Activated CD4-positive, CD25-positive, alpha-beta regulatory T cell treated with anti-CD3 and anti-CD28 coated beads, Interleukin-2, amount 50 U/mL, for 72 hours (primary cell): ENCODE results near the gene C6orf136.
"Not testable (repeated sequence)": the region's sequence is repeated elsewhere in the genome, so short reads cannot be mapped to it uniquely, and the experiment has no call there.

Experiments
- DNase-seq: peaks from one replicate; pipeline ENCODE4 v3.0.0; 2021

The C6orf136 gene

DNA sequence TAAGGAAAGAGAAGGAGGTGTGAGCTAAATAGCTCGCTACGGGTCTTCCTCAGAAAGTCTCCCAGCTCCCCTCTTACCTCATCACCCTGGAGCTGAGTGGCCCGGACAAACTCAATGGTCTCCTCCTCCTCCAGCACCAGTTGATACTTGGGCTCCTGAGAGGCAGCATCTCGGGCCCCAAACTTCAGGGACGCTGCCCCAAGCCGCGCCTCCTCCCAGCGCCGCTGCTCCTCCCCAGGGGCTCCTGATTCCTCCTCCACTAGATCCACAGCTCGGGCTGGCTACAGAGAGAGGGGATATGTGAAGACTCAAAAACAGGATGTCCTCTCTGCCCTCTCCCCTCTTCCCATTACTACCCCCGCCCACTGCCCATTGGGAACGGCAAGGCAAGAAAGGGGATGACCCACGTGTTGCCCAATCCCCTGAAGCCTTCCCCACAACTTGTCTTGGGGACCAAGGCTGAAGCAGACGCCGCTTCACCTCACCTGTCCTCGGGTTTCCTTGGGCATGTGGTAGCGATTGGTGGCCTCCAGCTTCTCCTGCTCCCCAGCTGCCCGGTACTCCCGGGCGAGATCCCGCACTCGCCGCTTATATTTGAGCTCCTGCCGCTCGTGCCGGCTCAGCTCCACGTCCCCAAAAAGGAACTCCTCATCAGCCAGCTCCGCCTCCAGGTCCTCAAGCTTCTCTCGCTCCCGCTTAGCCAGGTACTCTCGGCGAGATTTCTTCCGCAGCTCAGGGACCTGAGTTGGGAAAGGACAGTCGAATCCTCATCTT, 18.2 kb downstream of the C6orf136 start:
- no peak for DNase-seq

DNA sequence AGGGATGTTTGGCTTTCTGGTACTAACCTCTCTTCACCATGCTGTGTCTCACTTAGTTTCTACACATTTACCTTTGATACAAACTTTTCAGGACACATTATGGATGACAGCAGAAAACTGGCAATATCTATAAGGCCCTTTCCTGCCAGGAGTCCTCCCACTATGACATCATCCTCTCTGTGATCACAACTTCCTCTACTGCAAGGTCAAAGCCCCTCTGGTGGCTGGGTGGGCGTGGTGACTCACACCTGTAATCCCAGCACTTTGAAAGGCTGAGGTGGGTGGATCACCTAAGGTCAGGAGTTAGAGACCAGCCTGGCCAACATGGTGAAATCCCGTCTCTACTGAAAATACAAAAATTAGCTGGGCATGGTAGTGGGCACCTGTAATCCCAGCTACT, 19.4 kb downstream of the C6orf136 start:
- not testable (repeated sequence) for DNase-seq

DNA sequence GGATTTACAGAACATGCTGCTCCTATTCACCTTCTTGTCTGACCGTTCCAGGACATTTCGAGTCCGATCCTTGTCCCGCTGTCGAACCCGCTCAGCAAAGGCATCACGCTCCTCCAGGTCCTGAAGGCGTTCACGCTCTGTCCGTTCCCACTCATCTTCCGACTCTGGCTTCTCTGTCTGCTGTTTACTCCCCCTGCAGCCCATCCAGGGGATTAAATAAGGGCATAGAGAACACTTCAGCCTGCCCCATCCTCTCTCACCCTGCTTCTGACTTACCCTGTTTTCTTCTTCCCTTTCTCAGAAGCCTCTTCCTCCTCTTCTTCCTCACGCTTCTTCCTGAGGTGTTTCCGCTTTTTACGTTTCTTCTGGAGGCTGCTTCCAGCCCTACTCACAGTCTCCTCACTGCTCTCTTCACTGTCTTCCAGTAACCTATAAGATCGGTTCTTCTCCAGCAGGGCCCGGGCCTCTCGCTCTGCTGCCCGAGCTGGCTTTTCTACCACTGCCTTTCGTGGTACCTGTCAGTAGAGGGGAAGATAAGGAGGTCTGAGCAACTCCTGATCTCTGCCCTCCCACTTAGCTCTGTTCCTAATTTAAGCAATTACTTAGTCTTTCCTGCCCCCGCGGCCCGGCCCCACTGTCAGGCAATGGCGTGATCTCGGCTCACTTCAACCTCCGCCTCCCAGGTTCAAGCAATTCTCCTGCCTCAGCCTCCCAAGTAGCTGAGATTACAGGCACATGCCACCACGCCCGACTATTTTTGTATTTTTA, 24.0 kb downstream of the C6orf136 start:
- no peak for DNase-seq

DNA sequence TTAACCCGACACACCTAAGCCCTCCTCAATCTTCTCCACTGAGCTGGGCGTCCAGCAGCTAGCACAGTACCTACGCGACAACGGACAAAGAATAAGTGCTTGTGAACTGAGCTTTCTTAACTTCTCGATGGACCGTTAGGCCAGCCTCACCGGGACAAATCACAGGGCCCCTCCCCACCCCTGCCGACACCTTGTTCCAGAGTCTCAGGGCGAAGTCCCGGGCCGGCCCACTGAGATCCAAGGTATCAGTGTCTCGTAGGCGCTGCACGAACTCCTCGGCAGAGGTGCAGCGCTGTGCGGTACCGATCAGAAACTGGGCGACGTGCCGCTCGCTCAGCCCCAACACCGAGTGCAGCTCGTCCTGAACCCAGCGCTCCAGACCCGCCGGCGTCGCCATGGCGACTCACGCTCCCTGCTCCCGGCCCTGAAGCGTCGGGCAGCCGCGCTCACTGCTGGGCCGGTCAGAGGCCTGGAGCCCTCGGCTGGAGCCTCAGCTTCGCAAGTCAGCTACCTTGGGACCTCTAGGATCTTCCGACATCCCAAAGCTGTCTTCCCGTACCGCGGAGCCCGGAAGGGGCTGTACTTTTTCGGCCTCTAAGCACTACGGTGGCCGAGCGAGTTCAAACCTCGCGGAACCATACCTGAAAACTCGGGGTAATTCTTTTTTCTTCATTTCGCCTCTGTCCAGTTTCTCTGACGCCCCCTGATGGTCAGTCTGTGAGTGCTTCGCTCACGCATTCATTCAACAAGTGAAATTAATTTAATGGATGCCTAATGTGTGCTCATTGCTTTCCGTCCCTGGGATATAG, 25.7 kb downstream of the C6orf136 start, which contains the start of gene DHX16:
DHX16 (minus strand) TSS at position 562 of the 809 bp plus-strand sequence; CDS start at position 397, 165 bp downstream.
- peak; percentile 89 for DNase-seq

DNA sequence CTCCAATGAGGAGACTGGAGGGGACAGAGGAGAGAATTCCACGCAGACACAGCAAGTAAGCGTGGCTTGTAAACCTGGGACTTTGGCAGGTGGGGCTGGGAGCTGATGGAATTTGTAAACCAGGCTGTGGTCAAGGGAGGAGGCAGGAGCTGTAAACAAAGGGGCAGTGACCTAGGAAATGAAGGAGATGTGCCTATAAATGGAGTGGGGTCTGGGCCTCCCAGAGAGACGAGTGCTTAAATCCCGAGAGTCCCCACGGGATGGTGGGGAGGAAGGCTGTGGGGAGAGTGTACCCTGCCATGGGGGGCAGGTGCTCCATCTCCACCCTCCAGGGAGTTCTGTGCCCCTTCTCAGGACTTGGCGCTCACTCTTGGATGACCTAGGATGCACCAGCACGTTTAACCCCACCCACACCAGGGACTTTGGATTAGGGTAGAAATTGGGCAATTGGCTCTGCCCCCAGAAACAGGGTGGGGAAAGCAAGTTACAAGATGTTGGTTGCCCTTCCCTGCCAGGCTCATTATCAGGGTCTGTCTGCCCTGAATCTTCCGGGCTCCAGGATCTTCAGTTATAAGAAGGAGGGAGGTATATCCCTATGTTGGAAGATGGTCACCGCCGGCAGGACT, 29.8 kb downstream of the C6orf136 start:
- DNase-seq, result no peak

DNA sequence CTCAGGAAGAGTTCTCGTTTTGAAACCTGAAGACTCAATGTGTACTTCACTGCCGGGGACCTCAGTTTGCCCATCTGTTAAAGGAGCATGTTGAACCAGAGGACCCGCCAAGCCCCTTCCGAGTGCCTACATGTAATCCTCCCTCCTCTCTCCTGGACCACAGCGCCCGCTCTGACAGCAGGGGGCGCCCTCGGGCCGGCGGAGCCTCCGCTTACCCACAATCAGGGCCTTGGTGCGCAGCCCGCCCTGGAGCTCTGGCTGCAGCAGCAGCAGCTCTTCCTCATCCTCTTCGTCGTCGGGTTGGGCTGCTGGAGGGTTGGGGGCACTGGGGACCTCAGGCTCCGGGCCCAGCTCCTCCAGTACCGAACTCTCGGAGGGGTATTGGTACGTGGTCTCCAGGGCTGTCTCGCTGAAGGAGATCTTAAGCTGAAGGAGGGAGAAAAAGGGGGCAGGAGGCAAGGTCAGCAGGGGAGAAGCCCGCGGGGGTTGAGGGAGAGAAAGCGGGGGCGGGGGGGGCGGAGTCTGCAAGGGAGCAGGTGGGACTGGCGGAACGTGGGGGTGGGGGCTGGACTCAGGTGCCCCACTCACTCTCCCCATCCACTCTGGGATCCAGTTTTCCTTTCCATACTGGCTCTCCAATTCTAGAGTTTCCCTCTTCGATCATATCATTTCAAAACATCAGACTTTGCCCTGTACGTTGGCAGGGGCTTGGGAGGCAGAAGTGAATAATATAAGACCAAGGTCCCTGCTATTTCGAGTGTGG, 32.2 kb downstream of the C6orf136 start:
- peak; percentile 93 for DNase-seq

DNA sequence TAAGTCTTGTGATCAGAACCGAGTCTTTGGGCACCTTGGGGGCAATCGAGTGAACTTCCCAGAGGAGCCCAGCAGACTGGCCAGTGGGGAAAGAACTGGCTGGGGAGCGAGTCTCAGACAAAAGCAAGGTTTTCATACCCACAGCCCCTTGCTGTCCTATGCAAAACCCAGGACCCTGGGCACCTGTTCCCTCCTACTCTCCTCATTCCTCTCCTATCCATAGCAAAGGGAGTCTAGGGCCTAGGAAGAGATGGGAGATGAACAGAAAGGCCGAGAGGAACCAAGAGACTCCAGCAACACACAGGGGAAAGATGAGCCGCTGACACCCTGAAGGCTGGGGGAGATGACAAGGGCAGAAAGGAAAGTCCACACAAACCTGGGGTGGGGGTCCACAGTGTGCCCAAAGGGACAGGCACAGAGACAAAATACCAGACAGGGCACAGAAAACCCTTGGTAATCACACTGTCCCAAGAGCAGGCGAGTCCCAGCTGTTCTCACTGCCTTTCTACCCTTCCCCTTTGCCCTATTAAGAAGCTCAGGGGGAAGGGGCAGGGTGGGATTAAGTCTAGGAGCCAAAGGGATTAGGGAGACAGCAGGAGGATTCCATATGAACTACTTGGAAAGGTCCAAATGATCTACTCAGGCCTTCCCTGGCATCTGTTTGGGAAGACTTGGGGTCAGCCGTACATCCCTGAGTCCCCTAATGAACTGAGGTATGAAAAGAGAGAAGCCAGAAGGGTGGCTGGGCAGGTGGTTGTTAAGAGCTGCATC, 33.0 kb downstream of the C6orf136 start:
- DNase-seq, result no peak

DNA sequence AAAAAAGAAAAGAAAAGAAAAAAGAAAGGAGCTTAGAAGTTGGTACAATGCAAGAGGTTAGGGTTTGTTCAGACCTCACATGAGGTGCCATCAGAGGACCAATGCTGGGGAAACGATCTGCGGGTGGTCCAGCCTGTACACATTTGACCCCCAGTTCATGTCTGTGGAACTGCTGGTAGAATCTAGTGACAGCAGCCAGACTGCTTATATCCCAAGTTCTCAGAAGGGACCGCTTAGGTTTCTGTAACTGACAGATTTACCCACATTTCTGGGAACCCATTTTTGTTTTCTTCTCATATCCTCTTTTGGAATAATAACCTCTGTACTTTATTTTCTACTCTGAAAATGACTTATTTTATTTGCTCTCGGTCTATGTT, 34.8 kb downstream of the C6orf136 start:
- no peak for DNase-seq

DNA sequence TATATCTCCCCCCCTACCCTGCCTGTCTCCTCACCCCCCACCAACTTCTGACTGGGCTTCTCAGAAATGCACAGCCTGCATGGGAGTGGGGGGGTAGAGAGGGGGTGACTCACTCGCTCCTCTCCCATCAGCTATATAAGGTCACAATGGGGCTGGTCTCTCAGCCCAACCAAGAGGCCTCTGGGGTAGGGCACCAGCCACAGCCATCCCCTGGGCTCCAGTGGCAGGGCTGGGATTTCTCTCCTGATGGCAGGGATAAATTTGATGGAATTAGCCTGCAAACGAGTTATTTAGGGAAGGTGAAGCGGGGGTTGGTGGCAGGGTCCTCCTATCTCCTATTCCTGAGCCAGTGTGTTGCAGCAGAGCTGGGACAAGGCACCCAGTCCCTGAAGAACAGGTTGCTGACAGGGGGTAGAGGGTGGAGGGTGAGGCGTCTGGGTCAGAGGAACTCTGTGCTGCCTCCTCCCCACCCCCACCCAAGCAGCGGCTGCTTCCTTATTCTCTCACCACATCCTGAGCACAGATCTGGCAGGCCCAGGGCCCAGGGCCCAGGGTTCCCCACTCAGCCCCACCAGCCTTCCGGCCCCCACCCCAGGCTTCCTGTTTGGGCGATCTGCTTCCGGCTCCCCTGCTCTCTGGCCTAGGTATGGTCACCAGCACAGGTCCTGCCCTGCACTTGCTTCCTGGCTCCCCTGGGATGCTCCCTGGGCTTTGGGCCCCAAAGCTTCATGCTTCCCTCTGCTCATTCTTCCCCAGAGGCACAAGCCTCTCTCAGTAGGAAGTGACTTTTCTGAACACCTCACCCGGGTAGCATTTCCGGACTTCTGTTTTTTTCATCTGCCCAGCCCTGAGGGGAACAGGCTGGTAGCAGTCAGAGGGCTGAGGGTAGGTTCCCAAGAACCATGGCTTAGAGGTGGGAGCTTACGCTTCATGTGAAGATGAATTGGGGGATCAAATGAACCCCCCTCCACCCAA, 35.5 kb downstream of the C6orf136 start:
- peak; percentile 83 for DNase-seq

DNA sequence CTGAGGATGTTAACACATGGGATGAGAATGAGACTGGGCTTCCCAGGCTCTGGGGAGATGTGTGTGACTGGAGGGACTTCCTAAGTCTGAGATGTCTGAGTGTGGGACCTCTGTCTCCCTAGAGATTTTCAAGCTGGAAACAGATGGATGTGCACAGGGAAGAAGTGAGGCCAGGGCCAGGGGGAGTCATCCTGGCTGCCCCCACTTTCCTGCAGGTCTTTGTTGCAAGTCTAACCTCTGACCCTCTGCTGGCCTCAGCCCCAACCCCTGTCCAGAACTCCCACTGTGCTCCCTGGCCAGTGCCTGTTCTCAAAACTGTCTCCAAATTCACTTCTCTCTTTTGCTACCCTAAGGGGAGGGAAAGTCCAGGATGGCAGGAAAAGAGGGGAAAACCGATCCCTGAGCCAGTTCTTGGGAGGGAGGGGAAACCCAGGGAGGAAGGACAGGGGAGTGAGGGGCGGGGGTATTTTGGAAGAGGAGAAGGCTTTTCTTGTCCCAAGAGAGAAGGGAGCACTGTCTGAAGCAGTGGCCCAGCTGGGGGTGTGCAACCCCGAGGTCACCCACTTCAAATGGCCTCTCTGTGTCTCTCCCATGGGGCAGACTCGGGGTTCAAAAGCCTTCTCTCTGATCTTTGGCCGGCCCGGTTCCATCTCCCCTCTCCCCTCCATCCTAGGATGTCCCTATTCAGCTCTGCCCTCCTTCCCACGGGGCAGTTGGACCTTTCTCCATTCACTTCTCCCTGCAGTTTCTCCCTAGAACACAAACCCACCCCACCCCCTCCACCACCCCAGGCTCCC, 36.4 kb downstream of the C6orf136 start:
- no peak for DNase-seq

DNA sequence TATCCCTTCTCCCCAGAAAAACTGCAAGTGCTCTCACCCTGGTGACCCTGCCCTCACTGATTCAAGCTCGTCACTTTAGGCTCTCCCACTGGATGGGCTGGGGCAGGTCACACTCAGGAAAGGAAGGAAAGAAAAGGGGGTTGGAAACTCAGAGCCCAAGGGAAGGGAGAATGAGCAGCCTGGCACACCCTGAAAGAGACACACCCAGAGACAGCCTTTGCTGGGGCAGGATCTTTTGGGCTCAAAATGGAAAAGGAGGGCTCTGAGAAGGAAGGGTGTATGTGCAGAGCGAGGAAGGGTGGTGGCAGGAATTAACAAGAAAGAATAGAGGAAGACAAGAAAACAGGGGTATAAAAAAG, 37.0 kb downstream of the C6orf136 start:
- DNase-seq, result no peak

DNA sequence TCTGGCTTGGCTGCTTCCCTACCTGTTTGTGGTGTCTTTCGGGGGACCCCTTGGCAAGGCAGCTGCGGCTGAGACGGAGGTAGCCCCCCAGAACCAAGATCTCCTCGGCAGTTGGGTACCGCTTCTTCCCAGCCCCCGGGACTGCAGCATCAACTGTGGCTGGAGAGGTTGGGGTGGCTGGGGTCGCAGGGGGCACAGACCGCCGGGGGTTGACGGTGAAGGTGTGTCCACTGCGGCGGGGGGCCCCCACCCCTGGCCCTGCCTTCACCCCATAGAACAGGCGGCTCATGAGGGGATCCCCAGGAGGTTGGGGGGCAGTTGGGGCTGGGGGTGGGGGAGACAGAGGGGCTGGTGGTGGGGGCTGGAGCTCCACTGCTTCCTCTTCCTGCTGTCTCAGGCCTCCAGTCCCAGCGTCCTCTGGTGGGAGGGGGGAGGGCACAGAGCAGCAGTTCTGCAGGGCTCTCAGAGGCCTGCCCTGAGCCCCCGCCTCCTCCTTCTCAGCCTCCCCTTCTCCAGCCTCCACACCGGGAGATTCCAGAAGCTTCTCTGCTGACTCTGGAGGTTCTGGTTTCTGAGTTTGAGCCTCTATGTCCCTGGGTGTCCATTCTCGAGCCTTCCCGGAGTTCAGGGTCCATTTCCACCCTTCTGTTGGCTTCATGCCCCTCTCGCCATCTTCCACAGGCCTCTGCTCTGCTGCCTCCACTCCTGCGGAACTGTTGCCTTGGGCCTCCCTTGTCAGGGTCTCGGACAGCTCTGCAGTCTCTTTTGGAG, 37.6 kb downstream of the C6orf136 start:
- no peak for DNase-seq

DNA sequence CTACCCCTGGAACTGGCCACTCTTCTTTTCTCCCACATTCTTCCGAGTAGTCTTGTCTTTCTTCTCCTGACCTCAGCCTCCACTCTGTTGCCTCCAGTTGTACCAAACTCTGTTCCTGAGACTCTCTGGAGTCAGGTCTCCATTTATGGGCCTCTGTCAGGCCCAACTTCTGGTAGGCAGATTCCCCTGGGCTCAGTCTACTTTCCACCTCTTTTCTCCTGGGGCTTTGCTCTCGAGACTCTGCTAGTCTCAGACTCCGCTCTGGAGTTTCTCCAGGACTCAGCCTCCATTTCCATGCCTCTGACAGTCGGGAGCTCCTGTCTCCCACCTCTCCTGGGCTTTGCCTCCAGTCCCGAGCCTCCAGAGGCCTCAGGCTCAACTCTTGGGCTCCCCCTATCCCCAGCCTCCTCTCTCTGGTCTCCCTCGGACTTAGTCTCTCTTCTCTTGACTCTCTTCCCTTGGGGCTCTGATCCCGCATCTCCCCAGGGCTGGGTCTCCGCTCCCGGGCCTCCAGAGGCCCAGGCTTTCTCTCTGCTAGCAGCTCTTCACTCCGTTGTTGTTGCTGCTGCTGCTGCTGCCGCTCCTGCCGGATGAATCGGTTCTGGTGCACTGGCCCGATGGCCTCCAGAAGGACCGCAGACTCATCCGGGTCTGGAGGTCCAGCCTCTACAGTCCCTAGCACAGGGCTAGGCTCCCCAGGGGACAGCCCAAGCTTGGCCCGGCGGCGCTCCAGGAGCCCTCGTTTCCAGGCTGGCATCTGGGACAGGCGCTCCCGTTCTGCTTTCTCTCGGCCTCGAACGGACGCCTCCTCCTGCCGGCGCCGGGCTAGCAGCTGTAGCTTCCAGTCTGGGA, 38.5 kb downstream of the C6orf136 start:
- DNase-seq, result no peak

DNA sequence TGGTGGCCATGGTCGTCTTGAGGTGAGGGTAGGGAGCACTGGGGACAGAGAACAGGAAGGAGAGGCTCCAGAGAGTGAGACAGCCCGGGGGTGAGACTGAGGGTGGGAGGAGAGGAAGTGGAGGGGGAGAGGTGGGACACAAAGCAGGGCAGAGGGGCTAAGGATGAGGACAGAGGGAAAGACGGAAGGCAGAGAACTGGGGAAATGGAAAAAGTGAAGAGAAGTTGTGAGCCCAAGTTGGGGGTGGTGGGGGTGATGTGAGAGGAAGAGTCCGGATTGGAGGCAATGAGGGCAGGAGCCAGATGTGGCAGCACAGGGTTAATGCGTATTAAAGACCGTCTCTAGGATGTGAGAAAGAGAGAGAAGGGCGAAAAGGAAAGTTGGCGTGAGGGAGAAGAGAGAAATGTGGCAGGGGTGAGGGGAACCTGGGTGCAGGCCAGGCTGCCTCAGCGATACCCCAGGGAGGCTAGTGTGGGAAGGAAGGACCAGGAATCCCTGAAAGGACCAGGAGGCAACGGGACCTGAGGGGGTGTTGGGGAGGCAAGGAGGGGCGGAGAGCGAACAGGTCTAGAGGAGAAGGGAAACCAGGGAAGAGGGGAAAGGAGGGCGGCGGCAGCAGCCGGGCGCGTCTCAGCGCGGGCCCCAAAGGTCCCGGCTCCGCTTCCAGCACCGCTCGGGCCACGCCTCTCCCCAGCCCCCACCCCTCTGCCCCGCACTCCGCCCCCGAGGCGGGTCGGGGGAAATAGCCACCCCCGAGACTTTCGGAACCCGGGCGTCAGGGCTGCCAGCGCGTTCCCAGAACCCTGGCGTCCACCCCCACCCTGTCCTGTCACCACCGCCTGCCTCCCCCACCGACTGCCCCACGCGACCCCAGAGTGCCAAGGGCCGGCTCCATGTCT, 39.3 kb downstream of the C6orf136 start, which contains the start of gene PPP1R18:
PPP1R18 (minus strand) TSS at position 637 of the 899 bp plus-strand sequence; CDS start at position 10, 627 bp downstream.
- DNase-seq, result peak; percentile 81

DNA sequence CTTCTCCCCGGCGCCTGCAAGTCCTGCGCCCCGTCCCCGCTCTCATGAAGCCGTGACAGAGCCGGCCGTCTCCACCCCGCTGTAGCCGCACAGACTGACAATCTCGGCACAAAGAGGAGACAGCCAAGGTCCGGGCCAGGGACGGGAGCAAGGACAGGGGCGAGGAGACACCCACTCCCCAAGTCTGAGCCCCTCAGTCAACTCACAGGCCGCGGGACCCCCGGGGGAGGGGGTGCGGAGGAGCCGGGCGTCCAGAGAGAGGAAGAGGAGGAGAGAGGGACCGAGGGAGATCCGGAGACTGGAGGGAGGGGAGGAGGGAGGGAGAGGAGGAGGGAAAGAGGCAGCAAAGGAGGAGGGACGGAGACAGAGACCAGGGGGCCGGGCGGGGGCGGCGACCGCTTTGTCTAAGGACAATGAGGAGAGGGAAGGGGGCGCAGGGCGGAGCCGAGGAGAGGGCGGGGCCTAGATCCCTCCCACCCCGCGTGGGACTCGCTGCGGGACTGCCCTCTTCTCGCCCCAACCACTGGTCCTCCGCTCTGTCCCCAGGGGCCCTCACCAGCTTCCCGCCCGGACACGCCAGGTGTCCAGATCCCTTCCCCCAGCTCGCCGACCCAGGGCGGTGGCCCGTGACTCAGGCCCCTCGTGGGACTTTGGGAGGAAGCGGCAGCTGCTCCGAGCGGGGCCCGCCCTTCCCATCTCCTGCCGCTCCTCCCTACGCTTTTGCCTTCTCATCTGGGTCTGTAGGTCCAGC, 40.1 kb downstream of the C6orf136 start:
- peak; percentile 78 for DNase-seq
